Measurements from ENCODE around the gene TMEM39A.

The TMEM39A gene

GRCh38 chr3:119433613-119434325 is 29.6 kb downstream of the TMEM39A start:
- TF ChIP-seq CTCF (IDR thresholded peaks at IDR 0.05; ENCODE audit: borderline replicate concordance, insufficient read depth, low read depth, low read length), result no peak
- H3K4me3 ChIP-seq (ENCODE audit: low read depth, low read length), result no peak overlapping the region

- no peak overlapping the region for H3K4me3 ChIP-seq (ENCODE audit: low read depth, low read length)
- TF ChIP-seq CTCF (IDR thresholded peaks at IDR 0.05; ENCODE audit: borderline replicate concordance, insufficient read depth, low read depth, low read length), result no peak
Observed at GRCh38 chr3:119428538-119428937, 34.9 kb downstream of the TMEM39A start.

GRCh38 chr3:119427669-119428068 is 35.7 kb downstream of the TMEM39A start:
- TF ChIP-seq CTCF (IDR thresholded peaks at IDR 0.05; ENCODE audit: borderline replicate concordance, insufficient read depth, low read depth, low read length), result no peak
- no peak overlapping the region for H3K4me3 ChIP-seq (ENCODE audit: low read depth, low read length)

- H3K4me3 ChIP-seq (ENCODE audit: low read depth, low read length), result no peak overlapping the region
- no peak for TF ChIP-seq CTCF (IDR thresholded peaks at IDR 0.05; ENCODE audit: borderline replicate concordance, insufficient read depth, low read depth, low read length)
Observed at GRCh38 chr3:119420196-119420595, 43.2 kb downstream of the TMEM39A start.

- no peak overlapping the region for H3K4me3 ChIP-seq (ENCODE audit: low read depth, low read length)
- TF ChIP-seq CTCF (IDR thresholded peaks at IDR 0.05; ENCODE audit: borderline replicate concordance, insufficient read depth, low read depth, low read length), result no peak
Observed at GRCh38 chr3:119418641-119419040, 44.8 kb downstream of the TMEM39A start.

GRCh38 chr3:119417771-119418512 is 45.5 kb downstream of the TMEM39A start:
- no peak overlapping the region for H3K4me3 ChIP-seq (ENCODE audit: low read depth, low read length)
- TF ChIP-seq CTCF (IDR thresholded peaks at IDR 0.05; ENCODE audit: borderline replicate concordance, insufficient read depth, low read depth, low read length), result no peak

- TF ChIP-seq CTCF (IDR thresholded peaks at IDR 0.05; ENCODE audit: borderline replicate concordance, insufficient read depth, low read depth, low read length), result no peak
Observed at GRCh38 chr3:119416873-119417272, 46.5 kb downstream of the TMEM39A start.

More at GRCh38 chr3:119416873-119417272, 46.5 kb downstream of the TMEM39A start:
- no peak overlapping the region for H3K4me3 ChIP-seq (ENCODE audit: low read depth, low read length)
